ENCODE results near the gene CHST7. TPM values are rescaled to one million over a fixed set of nuclear protein-coding genes. Genes with fewer than 3 reads are reported as not detected.

CHST7 gene
- 0.79 and 2.3 TPM in 2 replicates for total RNA-seq

GRCh38 chrX:46573331-46573891 lies at the start of gene CHST7:
TSS of gene CHST7 (plus strand) at chrX:46573765. CDS start at chrX:46573932, 167 bp downstream.

GRCh38 chrX:46545111-46546005 lies 28.2 kb upstream of the CHST7 start, which contains the start of gene ZNF674:
TSS of gene ZNF674 (minus strand) at chrX:46545421. CDS start at chrX:46542087, 3,334 bp downstream.

Small RNA genes within 50 kb of the gene (small RNA-seq; reads per million reads assigned to genes)
- gene RF00017: not detected

Other genes with a start within 250 kb of the CHST7 start
- gene ZNF674, start 28.3 kb upstream of the CHST7 start, total RNA-seq: 4.3 and 6.4 TPM in 2 replicates
- gene SLC9A7, start 185.4 kb downstream of the CHST7 start, total RNA-seq: under 0.01 TPM in 2 replicates

Data from placental epithelial cell (primary cell).